GM12891 (cell line): ENCODE measurements around the gene CCDC33.

ENCODE experiments used
- PAX5 ChIP-seq: IDR thresholded peaks from 2 replicates; pipeline ENCODE4 v1.6.1; 2011; ENCODE audit warnings: low read length, moderate library complexity, mild to moderate bottlenecking; ENCODE audit not compliant: insufficient read depth, severe bottlenecking
- POLR2AphosphoS5 ChIP-seq: IDR thresholded peaks from 2 replicates; pipeline ENCODE4 v1.6.1; 2011; ENCODE audit warnings: low read depth, low read length, control low read depth
- POU2F2 ChIP-seq: IDR thresholded peaks from 2 replicates; pipeline ENCODE4 v1.6.1; 2011; ENCODE audit warnings: low read depth, mild to moderate bottlenecking, control low read depth, low read length, moderate library complexity
- TAF1 ChIP-seq: IDR thresholded peaks from 2 replicates; pipeline ENCODE4 v1.6.1; 2011; ENCODE audit warnings: low read depth, low read length, control low read depth

GRCh38 chr15:74306781-74307217 is 70.7 kb downstream of the CCDC33 start:
- TF ChIP-seq POU2F2 (no peak), POLR2AphosphoS5 (no peak), TAF1 (no peak), PAX5 (no peak)
